Tibial artery (tissue), 4 donors: Measurements from ENCODE around the gene FEV.

Experiments
- DNase-seq, 2 donors: peaks; one replicate each; pipeline ENCODE4 v3.0.0-alpha.2; 2019
- H3K27ac ChIP-seq, 2 donors: fragments of 200-600 bp; sonication (generic) in 1 of 2; 1 replicate in 1 of 2; 2 replicates in 1 of 2; pipeline ENCODE4 v1.5.1; 2018 to 2019; ENCODE audit warnings: mild to moderate bottlenecking in 1 of 2
- H3K27me3 ChIP-seq, 2 donors: fragments of 200-600 bp; sonication (generic) in 1 of 2; one replicate each; pipeline versions ENCODE4 v1.5.1 to v1.6.0; 2016 to 2019
- H3K36me3 ChIP-seq, 3 donors: fragments of 200-600 bp; sonication (generic) in 2 of 3; one replicate each; pipeline ENCODE4 v1.5.1; 2016 to 2019; ENCODE audit warnings: mild to moderate bottlenecking in 2 of 3
- H3K4me1 ChIP-seq, 4 donors: fragments of 200-600 bp; sonication (generic) in 2 of 4; 1 replicate in 3 of 4; 2 replicates in 1 of 4; pipeline ENCODE4 v1.5.1; 2016 to 2019
- H3K4me3 ChIP-seq, 2 donors: fragments of 200-600 bp; sonication (generic) in 1 of 2; 1 replicate in 1 of 2; 2 replicates in 1 of 2; pipeline ENCODE4 v1.5.1; 2018 to 2019; ENCODE audit warnings: mild to moderate bottlenecking in 2 of 2
- H3K9me3 ChIP-seq, 3 donors: fragments of 200-600 bp; sonication (generic) in 1 of 3; one replicate each; pipeline ENCODE4 v1.5.1; 2016 to 2019
- CTCF ChIP-seq, 2 experiments: fragments of 200-600 bp in 1 of 2; fragments of 450-650 bp in 1 of 2; IDR thresholded peaks; one replicate each; pipeline ENCODE4 v1.5.1; 2017 to 2019; ENCODE audit warnings: antibody characterized with exemption in 2 of 2, mild to moderate bottlenecking in 1 of 2, moderate library complexity in 1 of 2
- intact Hi-C: fragments of 100-400 bp; cut with DNase I; formaldehyde crosslinking; loops from one replicate; pipeline ENCODE4 v1.15.0; 2023; ENCODE audit warnings: low total_unique reads

Gene FEV

GRCh38 chr2:218986148-218986761 lies 1.3 kb upstream of the FEV start:
- no peak for DNase-seq
- intact Hi-C loops = no loop called here
- H3K4me3 ChIP-seq = no peak overlapping the region
- H3K27ac ChIP-seq = no peak overlapping the region
- peaks cover 0 to 39% (median 33%) of the 10 kb centered on the region in 4 donors for H3K4me1 ChIP-seq
- H3K36me3 ChIP-seq = no peaks in the 10 kb centered on the region
- TF ChIP-seq CTCF (IDR thresholded peaks at IDR 0.05) = no peak
- peaks cover 5 to 100% of the 10 kb centered on the region in 2 donors for H3K27me3 ChIP-seq
- no peaks in the 10 kb centered on the region for H3K9me3 ChIP-seq

- H3K9me3 ChIP-seq = no peaks in the 10 kb centered on the region
- peak overlapping the region in 1 of 2 donors; percentile 12 for H3K4me3 ChIP-seq
- no peak overlapping the region for H3K27ac ChIP-seq
- intact Hi-C loops = no loop called here
- no peak for TF ChIP-seq CTCF (IDR thresholded peaks at IDR 0.05)
- DNase-seq = no peak
- peaks cover 5 to 100% of the 10 kb centered on the region in 2 donors for H3K27me3 ChIP-seq
- H3K36me3 ChIP-seq = no peaks in the 10 kb centered on the region
- H3K4me1 ChIP-seq = peaks cover 0 to 46% (median 39%) of the 10 kb centered on the region in 4 donors
Observed at GRCh38 chr2:218985325-218986091, 524 bp upstream of the FEV start.

- intact Hi-C loops = no loop called here
- Histone ChIP-seq H3K9me3 (no peaks in the 10 kb centered on the region), H3K27ac (no peak overlapping the region), H3K4me3 (peak overlapping the region in 1 of 2 donors; percentile 12), H3K36me3 (no peaks in the 10 kb centered on the region), H3K27me3 (peaks cover 7 to 100% of the 10 kb centered on the region in 2 donors), H3K4me1 (peaks cover 0 to 54% (median 46%) of the 10 kb centered on the region in 4 donors)
- no peak for DNase-seq
- no peak for TF ChIP-seq CTCF (IDR thresholded peaks at IDR 0.05)
Observed at GRCh38 chr2:218984239-218985020, 554 bp downstream of the FEV start.

GRCh38 chr2:218983934-218984238 lies 1.1 kb downstream of the FEV start:
- H3K27ac ChIP-seq = no peak overlapping the region
- TF ChIP-seq CTCF (IDR thresholded peaks at IDR 0.05) = no peak
- intact Hi-C loops = no loop called here
- H3K9me3 ChIP-seq = no peaks in the 10 kb centered on the region
- peaks cover 7 to 100% of the 10 kb centered on the region in 2 donors for H3K27me3 ChIP-seq
- no peak for DNase-seq
- peaks cover 0 to 54% (median 46%) of the 10 kb centered on the region in 4 donors for H3K4me1 ChIP-seq
- H3K4me3 ChIP-seq = peak overlapping the region in 1 of 2 donors; percentile 12
- H3K36me3 ChIP-seq = no peaks in the 10 kb centered on the region

- Histone ChIP-seq H3K4me1 (peaks cover 0 to 54% (median 46%) of the 10 kb centered on the region in 4 donors), H3K4me3 (no peak overlapping the region), H3K9me3 (no peaks in the 10 kb centered on the region), H3K27me3 (peaks cover 7 to 100% of the 10 kb centered on the region in 2 donors), H3K36me3 (no peaks in the 10 kb centered on the region), H3K27ac (no peak overlapping the region)
- no peak for TF ChIP-seq CTCF (IDR thresholded peaks at IDR 0.05)
- intact Hi-C loops = no loop called here
- DNase-seq = no peak
Observed at GRCh38 chr2:218983263-218983933, 1.6 kb downstream of the FEV start.
